Activated T-helper 1 cell treated with Interleukin-2 at 50 U/mL for 16 hours (primary cell): Measurements from ENCODE around the gene CLDN25.
A peak's percentile ranks its signal among the peaks of the same experiment; 100 is the strongest.
"Not testable (repeated sequence)": the region's sequence is repeated elsewhere in the genome, so short reads cannot be mapped to it uniquely, and the experiment has no call there.

Experiments used
- DNase-seq: peaks from one replicate; pipeline ENCODE4 v3.0.0-alpha.2; 2020; ENCODE audit warnings: low read depth

Gene CLDN25

DNA sequence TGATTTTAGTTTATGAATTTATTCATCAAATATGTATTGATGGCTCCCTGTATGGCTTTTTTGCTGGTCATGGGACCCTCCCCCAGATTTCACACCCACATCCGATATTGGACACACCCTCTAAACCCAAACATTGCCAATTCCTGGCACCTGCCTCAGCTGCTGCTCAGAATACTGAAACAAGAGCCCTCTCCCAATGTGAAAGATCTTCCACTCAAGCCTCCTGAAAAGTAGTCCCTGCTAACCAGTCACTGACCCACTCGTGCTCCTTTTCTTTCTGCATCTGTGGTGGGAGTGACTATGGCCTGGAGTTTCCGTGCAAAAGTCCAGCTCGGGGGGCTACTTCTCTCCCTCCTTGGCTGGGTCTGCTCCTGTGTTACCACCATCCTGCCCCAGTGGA, at the start of gene CLDN25:
Gene CLDN25, plus strand, starts transcription at position 301 of the 400 bp plus-strand sequence. Its CDS starts 0 bp downstream, at position 301.
- no peak for DNase-seq

DNA sequence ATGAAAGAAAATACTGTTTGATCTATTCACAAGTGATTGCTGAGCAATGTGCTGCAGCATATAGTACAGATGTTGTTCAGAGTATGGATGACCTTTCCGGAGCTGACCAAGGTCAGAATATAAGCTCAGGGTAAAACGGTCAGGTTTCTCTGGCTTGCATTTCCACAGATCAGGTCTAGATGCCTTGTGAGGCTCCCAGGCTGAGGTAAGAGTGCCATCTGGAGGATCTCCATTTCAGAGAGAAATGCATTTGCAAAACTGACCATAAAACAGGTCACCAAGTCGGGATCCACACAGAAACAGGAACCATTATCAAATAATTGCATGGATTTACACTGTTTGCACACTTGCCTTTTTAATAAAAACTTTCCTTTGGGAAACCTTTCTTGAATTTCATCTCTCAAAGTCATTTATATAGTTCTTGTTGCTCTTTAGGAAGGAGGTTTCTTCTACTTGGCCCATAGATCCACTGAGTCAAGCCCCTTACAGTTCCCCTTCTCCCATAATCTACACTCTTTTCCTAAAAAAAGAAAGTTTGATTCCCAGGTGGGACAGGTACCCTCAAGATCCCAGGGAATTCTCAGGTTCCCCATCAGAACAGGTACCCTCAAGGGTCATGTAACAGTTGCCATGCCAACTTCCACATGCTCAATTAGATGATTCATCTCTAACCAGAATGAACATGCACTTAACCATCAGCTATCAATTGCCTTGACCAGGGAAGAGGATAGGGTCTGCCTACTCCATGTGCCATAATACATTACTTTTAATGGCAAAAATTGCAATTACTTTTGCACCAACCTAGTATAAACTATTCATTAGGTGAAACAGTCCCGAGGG, 48.5 kb upstream of the CLDN25 start:
- DNase-seq: no peak

DNA sequence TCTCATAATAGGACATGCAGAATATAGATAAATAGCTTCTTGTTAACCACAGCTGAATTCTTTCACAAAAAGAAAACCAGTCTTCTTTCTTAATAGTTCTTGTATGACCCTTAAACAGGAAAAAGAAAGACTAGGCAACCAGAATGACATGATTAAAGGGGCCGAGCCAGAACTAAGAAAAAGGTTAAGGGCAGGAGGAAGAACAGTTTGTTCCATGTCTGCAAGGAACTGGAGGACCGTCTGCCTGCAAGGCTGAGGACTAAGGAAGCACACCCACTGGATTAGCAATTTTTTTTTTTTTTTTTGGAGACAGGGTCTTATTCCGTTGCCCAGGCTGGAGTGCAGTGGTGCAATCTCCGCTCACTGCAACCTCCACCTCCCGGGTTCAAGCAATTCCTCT, 47.5 kb upstream of the CLDN25 start:
- no peak for DNase-seq

DNA sequence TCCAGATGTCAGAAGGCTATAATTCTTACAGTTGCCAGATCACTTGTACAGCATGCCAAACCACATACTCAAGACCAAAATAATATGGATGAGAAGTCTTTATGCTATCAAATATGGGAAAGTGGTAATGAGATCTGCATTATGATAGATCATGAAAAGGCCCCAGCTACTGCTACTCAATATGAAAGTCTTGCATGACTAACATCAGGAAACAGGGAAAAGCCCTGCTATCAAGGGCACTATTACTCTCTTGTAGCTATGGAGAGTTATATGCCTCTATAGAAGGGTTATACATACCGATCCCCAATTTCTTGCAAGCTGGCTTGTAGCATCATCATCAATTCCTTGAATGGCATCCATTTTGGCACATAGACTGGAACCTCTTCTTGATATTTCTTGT, 43.3 kb upstream of the CLDN25 start:
- DNase-seq: no peak

DNA sequence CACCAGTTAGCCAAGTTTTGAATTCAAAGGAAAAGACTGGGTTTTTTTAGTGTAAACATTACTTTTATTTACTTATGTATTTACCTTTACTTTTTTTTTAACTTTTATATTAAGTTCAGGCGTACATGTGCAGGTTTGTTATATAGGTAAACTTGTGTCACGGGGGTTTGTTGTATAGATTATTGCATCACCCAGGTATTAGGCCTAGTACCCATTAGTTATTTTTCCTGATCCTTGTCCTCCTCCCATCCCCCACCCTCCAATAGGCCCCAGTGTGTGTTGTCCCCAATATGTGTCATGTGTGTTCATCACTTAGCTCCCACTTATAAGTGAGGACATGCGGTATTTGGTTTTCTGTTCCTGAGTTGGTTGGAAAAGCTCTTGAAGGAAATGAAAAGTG, 26.7 kb upstream of the CLDN25 start:
- no peak for DNase-seq

DNA sequence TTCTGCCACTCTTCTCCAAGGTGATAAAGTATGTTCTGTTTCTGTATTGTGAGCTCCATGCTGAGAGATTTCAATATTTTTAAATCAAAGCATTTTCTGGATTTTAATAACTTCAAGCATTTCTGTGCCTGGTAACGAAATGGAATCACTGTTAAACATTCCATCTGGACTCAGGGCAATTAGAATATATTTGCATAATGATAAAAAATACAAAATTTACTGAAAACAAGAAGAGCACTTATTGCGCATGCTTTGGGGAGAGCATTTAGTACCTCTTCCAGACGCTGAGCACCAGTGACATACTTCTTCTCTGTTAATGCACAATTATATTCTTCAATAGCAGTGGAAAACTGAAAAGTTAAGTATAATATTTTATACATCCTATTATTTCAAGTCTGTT, 19.4 kb upstream of the CLDN25 start:
- no peak for DNase-seq

DNA sequence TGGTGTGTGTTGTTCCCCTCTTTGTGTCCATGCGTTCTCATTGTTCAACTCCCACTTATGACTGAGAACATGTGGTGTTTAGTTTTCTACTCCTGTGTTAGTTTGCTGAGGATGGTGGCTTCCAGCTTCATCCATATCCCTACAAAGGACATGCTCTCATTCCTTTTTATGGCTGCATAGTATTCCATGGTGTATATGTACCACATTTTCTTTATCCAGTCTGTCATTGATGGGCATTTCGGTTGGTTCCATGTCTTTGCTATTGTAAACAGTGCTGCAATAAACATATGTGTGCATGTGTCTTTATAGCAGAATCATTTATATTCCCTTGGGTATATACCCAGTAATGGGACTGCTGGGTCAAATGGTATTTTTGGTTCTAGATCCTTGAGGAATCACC, 16.6 kb upstream of the CLDN25 start:
- not testable (repeated sequence) for DNase-seq

DNA sequence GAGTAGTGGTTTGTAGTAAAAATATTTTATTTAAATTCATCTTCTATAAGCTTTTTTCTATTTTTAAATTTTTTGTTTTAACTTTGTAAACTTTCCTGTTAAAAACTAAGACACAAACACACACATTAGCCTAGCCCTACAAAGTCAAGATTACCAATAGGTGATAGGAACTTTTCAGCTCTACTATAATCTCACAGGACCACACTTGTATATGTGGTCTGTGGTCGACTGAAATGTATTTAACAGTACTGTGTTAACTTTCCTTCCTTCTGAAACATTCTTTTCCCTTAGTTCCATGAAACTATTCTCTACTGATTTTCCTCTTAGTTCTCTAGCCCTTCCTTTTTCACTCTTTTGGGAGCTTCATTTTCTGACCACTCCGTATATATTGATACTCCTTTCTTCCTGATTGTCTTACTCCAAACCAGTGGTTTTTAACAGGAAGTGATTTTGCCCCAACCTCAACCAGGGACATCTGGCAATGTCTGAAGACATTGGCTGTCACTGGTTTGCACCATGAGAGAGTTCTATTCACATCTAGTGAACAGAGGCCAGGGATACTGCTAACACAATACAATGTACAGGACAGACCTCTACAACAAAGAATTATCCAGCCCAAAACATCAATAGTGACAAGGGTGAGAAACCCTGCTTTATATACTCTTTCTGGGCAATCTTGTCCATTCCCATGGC, 14.9 kb upstream of the CLDN25 start:
- no peak for DNase-seq

DNA sequence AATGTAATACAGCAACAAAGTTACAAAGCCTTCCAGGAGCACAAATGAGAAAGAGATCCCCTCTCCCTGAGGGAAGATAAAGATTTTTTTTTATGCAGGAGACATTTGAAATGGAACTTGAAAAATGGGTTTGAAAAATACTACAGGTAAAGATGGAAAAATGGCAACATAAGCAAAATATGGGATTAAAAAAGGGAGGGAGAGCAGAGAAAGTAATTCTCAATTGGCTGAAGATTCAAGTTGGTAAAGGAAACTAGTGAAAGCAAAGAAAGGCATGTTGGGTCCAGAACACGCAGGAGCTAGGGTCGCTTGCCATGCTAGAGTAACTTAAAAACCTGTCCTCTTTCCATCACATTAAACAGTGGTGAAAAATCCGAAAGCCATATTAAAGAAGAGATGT, 7.6 kb upstream of the CLDN25 start:
- DNase-seq: no peak

DNA sequence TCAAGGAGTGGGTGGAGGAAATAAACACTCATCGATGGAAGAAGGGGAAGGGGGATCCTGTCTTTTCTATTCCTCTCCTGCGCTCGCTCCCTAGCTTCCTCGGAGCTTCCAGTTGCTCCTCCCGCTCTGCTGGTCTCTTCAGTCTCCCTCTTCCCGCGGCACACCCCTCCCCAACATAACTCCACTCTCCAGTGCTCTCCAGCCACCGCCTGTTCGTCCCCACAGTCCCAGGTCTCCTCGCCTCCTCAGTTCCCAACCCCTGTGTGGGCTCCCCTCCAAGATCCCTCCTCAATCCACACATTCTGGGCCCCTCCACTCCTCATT, 6.5 kb upstream of the CLDN25 start:
- DNase-seq: no peak

DNA sequence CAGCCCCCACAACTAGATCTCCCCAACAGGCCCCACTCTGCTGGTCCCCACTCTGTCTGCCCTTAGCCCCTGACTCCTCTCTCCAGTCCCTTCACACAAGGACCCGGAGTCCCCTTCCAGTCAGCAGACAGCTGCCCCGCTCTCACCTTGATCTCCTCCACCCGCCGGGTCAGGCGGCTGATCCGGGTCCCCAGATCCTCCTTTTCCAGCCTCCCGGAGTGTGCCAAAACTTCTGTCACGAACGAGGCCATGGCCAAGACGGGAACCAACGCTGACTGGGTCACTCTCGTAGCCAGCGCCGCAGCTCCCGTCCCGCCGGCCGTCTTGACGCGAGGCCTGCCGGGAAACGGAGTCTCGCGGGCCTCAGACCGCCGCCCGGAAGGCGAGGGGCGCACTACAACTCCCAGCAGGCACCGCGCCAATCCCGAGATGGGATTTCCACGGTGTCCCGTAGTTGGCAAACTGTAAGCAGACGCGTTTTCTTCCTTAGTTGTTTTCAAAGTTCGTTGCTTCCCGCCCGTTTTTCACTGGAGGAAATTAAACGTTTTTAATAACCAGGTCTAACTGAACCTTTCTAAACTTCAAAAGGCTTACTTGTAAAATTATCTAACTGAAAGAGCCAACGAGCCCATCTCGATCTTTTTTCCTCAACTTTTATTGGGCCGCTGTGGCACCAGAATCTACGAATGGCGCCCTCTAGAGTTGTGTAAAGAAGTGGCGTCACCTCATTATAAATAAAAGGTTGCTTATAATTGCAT, 6.0 kb upstream of the CLDN25 start, which contains the start of gene ZW10:
Gene ZW10, minus strand, starts transcription at position 277 of the 758 bp plus-strand sequence. Its CDS starts 26 bp downstream, at position 251.
- peak; percentile 87 for DNase-seq

DNA sequence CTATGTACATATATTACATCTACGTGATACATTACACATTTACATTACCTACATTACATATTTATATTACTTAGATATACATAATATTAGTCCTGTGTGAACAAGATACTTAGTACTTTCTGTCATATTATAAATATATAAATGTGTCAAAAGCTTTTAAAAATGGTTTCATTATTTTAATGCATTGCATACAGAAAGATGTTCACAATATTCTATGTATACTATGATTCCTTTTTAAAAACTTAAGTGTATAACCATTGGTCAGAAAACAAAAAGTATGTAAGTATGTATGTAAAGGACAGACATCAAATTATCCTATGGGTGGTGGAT, 5.5 kb upstream of the CLDN25 start:
- DNase-seq: no peak

DNA sequence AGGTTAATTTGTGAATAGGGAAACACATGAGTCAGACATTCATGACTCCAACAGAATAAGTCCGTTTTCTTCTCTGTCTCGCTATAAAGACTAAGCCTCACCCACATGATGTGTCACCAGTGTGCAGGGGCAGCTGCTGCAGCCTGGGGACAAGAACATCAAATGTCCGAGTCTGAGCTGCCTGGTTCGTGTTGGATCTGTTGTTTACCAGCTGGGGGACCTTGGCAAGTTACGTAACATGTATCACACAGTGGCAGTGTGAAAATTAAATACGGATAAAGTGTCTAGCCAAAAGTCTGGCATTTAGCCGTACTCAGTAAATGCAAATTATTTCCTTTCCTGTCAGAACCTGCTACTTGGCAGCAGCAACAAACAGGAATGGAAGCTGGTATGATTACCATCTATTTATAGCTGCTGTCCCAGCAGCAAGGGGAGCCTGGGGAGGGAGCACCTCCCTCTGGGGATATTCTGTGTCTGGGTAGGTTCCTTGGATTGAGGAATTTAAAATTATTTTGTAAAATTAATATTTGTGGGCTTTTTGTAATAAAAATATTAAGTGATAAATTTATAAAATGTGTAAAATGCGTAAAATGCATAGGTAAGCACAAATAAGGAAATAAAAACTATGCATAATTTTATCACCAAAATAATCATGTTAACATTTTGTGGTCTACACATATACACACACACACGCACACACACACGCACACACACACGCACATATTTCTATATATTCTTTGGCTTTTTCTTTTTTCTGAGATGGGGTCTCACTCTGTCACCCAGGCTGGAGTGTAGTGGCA, 1.3 kb upstream of the CLDN25 start:
- DNase-seq: no peak

DNA sequence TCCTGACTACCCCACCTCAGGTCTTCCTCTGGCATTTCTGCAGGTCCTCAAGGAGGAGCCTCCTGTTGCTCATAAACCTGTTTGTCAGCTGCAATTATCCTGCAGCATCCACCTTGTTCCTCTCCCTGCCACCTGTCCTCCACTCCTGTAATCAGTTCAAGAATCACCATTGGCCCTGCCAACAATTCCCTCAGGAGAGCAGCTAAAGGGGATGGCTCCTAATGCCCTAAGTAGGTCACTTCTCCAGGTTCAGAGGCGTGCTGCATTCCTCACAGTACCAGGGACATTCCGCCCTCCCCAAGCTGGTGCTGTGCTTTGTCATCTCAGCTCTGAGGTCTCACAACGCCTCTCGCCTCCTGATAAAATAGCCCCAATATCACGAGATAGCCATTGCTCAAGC, 2.1 kb downstream of the CLDN25 start:
- DNase-seq: no peak

DNA sequence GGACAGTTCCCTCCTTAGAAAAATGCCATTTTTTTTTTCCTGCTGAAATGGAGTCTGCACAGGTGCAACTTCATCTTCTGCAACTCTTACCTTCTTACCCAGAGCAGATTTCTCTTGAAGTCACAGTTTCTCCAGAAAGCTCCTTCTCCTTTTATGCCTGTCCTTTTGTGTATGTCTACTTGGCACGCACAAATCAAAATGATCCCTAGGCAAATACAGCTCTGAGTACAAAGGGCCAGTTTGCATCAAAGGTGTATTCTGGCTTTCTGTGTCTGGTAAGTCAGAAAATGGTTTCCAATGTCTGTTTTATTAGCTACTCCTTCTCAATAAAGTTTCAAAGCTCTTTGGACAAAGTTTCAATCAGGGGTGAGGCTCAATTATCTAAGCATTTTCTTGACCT, 2.5 kb downstream of the CLDN25 start:
- no peak for DNase-seq

DNA sequence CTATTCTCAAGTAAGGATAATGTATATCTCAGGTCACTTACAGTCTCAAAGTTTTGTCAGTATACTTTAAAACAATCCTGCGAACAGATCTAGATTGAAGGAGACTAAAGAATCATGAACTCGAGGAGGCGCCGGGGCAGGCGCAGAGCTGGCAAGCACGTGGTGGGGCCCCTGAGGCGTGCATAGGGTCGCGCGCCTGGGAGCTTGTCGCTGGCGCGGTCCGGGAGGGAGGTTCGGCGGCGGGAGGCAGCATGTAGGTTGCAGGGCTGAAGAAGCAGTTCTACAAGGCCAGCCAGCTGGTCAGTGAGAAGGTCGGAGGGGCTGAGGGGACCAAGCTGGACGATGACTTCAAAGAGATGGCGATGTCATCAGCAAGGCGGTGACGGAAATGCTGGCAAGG, 9.4 kb downstream of the CLDN25 start:
- not testable (repeated sequence) for DNase-seq

DNA sequence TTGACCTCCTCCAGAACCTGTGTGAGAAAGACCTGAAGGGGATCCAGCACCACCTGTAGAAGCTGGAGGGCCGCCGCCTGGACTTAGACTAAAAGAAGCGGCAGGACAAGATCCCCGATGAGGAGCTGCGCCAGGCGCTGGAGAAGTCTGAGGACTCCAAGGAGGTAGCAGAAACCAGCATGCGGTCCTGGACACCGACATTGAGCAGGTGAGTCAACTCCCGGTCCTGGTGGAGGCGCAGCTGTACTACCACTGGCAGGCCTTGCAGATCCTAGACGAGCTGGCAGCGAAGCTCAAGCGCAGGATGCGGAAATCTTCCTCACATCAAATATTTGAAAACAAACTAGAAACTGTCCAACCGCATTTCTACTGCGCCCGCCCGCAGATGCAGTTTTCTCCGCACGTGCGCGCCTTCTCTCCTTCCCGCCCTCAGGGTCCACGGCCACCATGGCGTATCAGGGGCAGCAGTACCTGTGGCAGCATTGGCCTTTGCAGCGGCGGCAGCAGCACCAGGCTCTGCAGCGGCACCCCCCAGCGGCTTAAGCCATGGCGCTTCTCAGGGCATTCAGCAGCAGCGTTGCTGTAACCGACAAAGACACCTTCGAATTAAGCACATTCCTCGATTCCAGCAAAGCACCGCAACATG, 10.2 kb downstream of the CLDN25 start:
- DNase-seq: no peak

DNA sequence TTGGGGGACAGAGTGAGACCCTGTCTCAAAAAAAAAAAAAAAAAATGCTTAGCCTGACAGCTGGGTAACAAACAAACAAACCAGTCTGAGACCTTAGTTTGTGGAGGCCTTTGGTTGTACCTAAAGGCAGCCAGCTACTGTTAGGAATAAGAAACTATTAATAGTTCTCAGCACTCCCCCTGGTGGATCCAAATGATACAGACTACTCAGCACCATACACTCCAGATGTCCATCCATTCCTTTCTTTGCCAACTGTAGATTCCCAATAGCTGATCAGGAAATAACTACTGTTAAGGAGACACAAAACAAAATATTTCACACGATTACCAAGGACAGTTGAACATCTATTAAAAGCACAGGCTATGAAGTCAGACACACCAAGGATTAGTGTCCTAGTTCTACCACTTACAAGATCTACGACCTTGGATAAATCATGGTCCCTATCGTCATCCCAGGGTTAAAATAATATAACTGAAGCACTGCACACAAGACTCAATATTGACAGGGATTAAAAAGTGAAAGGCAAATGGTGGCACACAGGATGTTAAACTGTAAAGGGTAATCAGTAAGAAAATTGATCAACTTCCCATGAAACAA, 17.2 kb downstream of the CLDN25 start:
- no peak for DNase-seq

DNA sequence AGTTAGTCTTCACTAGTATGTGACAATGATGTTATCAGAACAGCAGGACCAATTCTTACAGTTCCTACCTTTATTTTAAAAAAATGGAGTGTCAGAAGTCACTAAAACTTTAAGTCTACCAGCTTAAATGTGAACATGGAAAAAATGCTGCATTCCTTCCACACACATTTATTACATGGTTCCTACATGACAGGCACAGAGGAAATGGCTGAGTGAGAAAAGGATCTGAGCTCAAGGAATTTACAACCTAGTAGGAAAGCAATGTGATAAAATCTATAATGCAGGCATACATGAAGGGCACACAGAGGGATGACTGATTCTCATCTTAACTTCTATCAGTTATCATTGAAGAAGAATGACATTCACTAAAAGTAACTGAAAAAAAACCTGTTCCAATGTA, 23.0 kb downstream of the CLDN25 start:
- DNase-seq: no peak

DNA sequence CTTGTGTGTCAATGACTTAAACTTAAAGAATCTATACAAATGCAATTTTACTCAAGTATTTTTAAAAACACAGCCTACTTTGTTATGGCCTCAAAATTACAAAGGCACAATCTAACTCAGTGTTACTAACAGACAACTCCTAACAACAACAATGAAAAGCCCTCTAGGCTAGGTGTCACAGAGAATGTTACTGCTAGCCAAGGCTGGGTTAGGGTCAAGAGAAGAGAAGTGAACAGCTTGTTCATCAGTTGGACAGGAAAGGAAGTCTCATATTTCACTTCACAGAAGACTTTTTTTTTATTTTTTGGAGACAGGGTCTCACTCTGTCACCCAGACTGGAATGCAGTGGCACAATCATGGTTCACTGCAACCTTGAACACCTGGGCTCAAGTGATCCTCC, 26.0 kb downstream of the CLDN25 start:
- no peak for DNase-seq

DNA sequence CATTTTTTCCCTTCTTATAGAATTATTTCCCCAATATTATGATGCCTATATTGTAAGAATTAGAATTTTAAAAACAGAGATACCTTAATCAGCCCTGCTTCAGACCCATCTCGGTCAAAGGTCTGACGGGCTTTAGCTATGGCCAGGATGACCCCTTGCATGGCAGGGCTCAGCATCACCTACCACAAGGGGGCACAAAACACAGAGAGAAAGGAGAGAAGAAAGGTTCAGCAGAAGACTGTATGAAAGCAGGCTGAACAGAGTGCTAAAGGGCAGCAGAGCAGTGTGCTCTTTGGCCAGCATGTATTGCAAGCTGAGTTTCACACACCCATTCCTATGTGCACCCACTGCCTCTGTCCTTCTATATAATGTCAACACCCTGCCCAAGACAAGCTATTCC, 26.8 kb downstream of the CLDN25 start:
- DNase-seq: no peak
